T-helper 17 cell (primary cell): ENCODE measurements around the gene RNU11. TPM values are rescaled to one million over a fixed set of nuclear protein-coding genes. Genes with fewer than 3 reads are reported as not detected.
"Not testable (repeated sequence)": the region's sequence is repeated elsewhere in the genome, so short reads cannot be mapped to it uniquely, and the experiment has no call there.

Experiments used
- ATAC-seq: fragments of 150-1000 bp; cut with Tn5 transposase; 2 replicates; pipeline ENCODE4 v1.10.0; 2021; ENCODE audit warnings: mild to moderate bottlenecking, moderate library complexity
- DNase-seq, 3 donors: peaks; one replicate each; pipeline versions ENCODE4 v3.0.0 to v3.0.0-alpha.2; 2020 to 2021
- H3K9me3 ChIP-seq: one replicate; pipeline ENCODE4 v1.7.0; 2013; ENCODE audit warnings: low read length, mild to moderate bottlenecking; ENCODE audit not compliant: control insufficient read depth, poor library complexity, severe bottlenecking
- H3K27ac Mint-ChIP-seq: one replicate; pipeline ENCODE4 v1.8.0; 2022; ENCODE audit warnings: mild to moderate bottlenecking, moderate library complexity, mixed read lengths
- H3K27me3 Mint-ChIP-seq: one replicate; pipeline ENCODE4 v1.8.0; 2022; ENCODE audit warnings: mixed read lengths
- H3K36me3 Mint-ChIP-seq: one replicate; pipeline ENCODE4 v1.8.0; 2022; ENCODE audit warnings: low read depth, mixed read lengths
- H3K4me1 Mint-ChIP-seq: one replicate; pipeline ENCODE4 v1.8.0; 2022; ENCODE audit warnings: mild to moderate bottlenecking, mixed read lengths
- H3K4me3 Mint-ChIP-seq: one replicate; pipeline ENCODE4 v1.8.0; 2022; ENCODE audit warnings: mild to moderate bottlenecking, moderate library complexity, mixed read lengths
- total RNA-seq, 4 donors: library from RNA in 2 of 4; stranded (reverse) in 2 of 4; gene quantifications; one replicate each; pipeline ENCODE4 v1.2.3 and lab custom pipeline; 2022 to 2026

Gene RNU11
- total RNA-seq, 2 donors from 2014 or later: not detected

- DNase-seq: no peak
- no peaks in the 10 kb centered on the region for H3K27me3 Mint-ChIP-seq
- no peak for ATAC-seq
- no peaks in the 10 kb centered on the region for H3K9me3 ChIP-seq
- no peak overlapping the region for H3K4me3 Mint-ChIP-seq
- no peak overlapping the region for H3K27ac Mint-ChIP-seq
- H3K4me1 Mint-ChIP-seq: peaks cover 16% of the 10 kb centered on the region
- no peaks in the 10 kb centered on the region for H3K36me3 Mint-ChIP-seq
Measured at GRCh38 chr1:28671254-28671780, 22.9 kb downstream of the RNU11 start.

GRCh38 chr1:28672971-28673370, 24.6 kb downstream of the RNU11 start:
- DNase-seq, H3K9me3 ChIP-seq, H3K27ac Mint-ChIP-seq, ATAC-seq, H3K27me3 Mint-ChIP-seq, H3K36me3 Mint-ChIP-seq, H3K4me3 Mint-ChIP-seq: not testable (repeated sequence)
- peaks cover 18% of the 10 kb centered on the region for H3K4me1 Mint-ChIP-seq

- Mint-ChIP-seq H3K27me3 (no peaks in the 10 kb centered on the region), H3K36me3 (no peaks in the 10 kb centered on the region), H3K27ac (no peak overlapping the region), H3K4me1 (peaks cover 11% of the 10 kb centered on the region), H3K4me3 (no peak overlapping the region)
- H3K9me3 ChIP-seq: no peaks in the 10 kb centered on the region
- ATAC-seq (no peak), DNase-seq (no peak)
Measured at GRCh38 chr1:28675924-28676257, 27.5 kb downstream of the RNU11 start.

- no peaks in the 10 kb centered on the region for H3K27me3 Mint-ChIP-seq
Measured at GRCh38 chr1:28680151-28680550, 31.8 kb downstream of the RNU11 start.

GRCh38 chr1:28682840-28683239, 34.4 kb downstream of the RNU11 start:
- H3K9me3 ChIP-seq: no peaks in the 10 kb centered on the region
- peaks cover 14% of the 10 kb centered on the region for H3K4me1 Mint-ChIP-seq
- no peaks in the 10 kb centered on the region for H3K27me3 Mint-ChIP-seq
- peaks cover 9% of the 10 kb centered on the region for H3K36me3 Mint-ChIP-seq
- H3K27ac Mint-ChIP-seq: no peak overlapping the region
- DNase-seq (no peak), ATAC-seq (no peak)
- no peak overlapping the region for H3K4me3 Mint-ChIP-seq

More at GRCh38 chr1:28680151-28680550, 31.8 kb downstream of the RNU11 start:
- DNase-seq (no peak), ATAC-seq (no peak)
- Mint-ChIP-seq H3K27ac (no peak overlapping the region), H3K4me3 (no peak overlapping the region), H3K4me1 (peaks cover 12% of the 10 kb centered on the region), H3K36me3 (peaks cover 6% of the 10 kb centered on the region)
- H3K9me3 ChIP-seq: no peaks in the 10 kb centered on the region

GRCh38 chr1:28684937-28685336, 36.5 kb downstream of the RNU11 start:
- Mint-ChIP-seq H3K27me3 (no peaks in the 10 kb centered on the region), H3K36me3 (peaks cover 9% of the 10 kb centered on the region), H3K4me3 (no peak overlapping the region), H3K4me1 (peaks cover 11% of the 10 kb centered on the region), H3K27ac (no peak overlapping the region)
- no peaks in the 10 kb centered on the region for H3K9me3 ChIP-seq
- DNase-seq: no peak
- no peak for ATAC-seq

- not testable (repeated sequence) for DNase-seq, H3K36me3 Mint-ChIP-seq, H3K4me1 Mint-ChIP-seq, ATAC-seq, H3K4me3 Mint-ChIP-seq, H3K9me3 ChIP-seq, H3K27ac Mint-ChIP-seq, H3K27me3 Mint-ChIP-seq
Measured at GRCh38 chr1:28691627-28692026, 43.2 kb downstream of the RNU11 start.

Other genes starting within 250 kb of the RNU11 start
- 10 to 100 TPM; 10.7 to 15.1 TPM for gene RCC1, start 142.6 kb upstream of the RNU11 start, total RNA-seq
- 10 to 100 TPM; 24.5 to 27.9 TPM for gene TRNAU1AP, start 95.5 kb upstream of the RNU11 start, total RNA-seq
- not detected for gene RAB42, start 56.3 kb upstream of the RNU11 start, total RNA-seq
- 10 to 100 TPM; 14.2 to 15.8 TPM for gene TAF12, start 5.5 kb upstream of the RNU11 start, total RNA-seq
- gene GMEB1, start 20.2 kb downstream of the RNU11 start, total RNA-seq: 10 to 100 TPM; 11.8 to 13.1 TPM
- 10 to 100 TPM; 70.9 to 79.7 TPM for gene YTHDF2, start 88.3 kb downstream of the RNU11 start, total RNA-seq
- gene OPRD1, start 163.6 kb downstream of the RNU11 start, total RNA-seq: not detected